ENCODE measurements around the gene ABTB1.

The ABTB1 gene

GRCh38 chr3:127719369-127719768 is 46.6 kb downstream of the ABTB1 start:
- DNase-seq (ENCODE audit: low read depth in 2 of 2) = no peak

- no peak for DNase-seq (ENCODE audit: low read depth in 2 of 2)
Observed at GRCh38 chr3:127720161-127720823, 47.5 kb downstream of the ABTB1 start.

- DNase-seq (ENCODE audit: low read depth in 2 of 2) = no peak
Observed at GRCh38 chr3:127720985-127721935, 48.5 kb downstream of the ABTB1 start.

GRCh38 chr3:127722091-127722784 is 49.5 kb downstream of the ABTB1 start:
- no peak for DNase-seq (ENCODE audit: low read depth in 2 of 2)

- DNase-seq (ENCODE audit: low read depth in 2 of 2) = no peak
Observed at GRCh38 chr3:127723011-127723567, 50.3 kb downstream of the ABTB1 start.

- DNase-seq (ENCODE audit: low read depth in 2 of 2) = no peak
Observed at GRCh38 chr3:127726894-127727293, 54.1 kb downstream of the ABTB1 start.

- DNase-seq (ENCODE audit: low read depth in 2 of 2) = no peak
Observed at GRCh38 chr3:127728417-127729015, 55.8 kb downstream of the ABTB1 start.

- DNase-seq (ENCODE audit: low read depth in 2 of 2) = no peak
Observed at GRCh38 chr3:127729556-127730056, 56.9 kb downstream of the ABTB1 start.

GRCh38 chr3:127730171-127730570 is 57.4 kb downstream of the ABTB1 start:
- no peak for DNase-seq (ENCODE audit: low read depth in 2 of 2)

Data from stimulated activated CD8-positive, alpha-beta memory T cell treated with anti-CD3 and anti-CD28 coated beads, Interleukin-15, amount 100 ng/mL, for 48 hours (primary cell).